ENCODE data around the gene ARHGAP26.
A peak's percentile ranks its signal among the peaks of the same experiment; 100 is the strongest.

GRCh38 chr5:143128412-143129071 is 358.4 kb downstream of the ARHGAP26 start:
- TF ChIP-seq, protein P1, sequence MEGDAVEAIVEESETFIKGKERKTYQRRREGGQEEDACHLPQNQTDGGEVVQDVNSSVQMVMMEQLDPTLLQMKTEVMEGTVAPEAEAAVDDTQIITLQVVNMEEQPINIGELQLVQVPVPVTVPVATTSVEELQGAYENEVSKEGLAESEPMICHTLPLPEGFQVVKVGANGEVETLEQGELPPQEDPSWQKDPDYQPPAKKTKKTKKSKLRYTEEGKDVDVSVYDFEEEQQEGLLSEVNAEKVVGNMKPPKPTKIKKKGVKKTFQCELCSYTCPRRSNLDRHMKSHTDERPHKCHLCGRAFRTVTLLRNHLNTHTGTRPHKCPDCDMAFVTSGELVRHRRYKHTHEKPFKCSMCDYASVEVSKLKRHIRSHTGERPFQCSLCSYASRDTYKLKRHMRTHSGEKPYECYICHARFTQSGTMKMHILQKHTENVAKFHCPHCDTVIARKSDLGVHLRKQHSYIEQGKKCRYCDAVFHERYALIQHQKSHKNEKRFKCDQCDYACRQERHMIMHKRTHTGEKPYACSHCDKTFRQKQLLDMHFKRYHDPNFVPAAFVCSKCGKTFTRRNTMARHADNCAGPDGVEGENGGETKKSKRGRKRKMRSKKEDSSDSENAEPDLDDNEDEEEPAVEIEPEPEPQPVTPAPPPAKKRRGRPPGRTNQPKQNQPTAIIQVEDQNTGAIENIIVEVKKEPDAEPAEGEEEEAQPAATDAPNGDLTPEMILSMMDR (IDR thresholded peaks at IDR 0.05) = no peak
- peak; percentile 41 to 78 (median 69) for TF ChIP-seq POLR2AphosphoS5 (IDR thresholded peaks at IDR 0.05)
- no peak for TF ChIP-seq POLR2A (IDR thresholded peaks at IDR 0.05)

Measured in sigmoid colon (tissue), 4 donors.